ENCODE results near the gene MBD3L2B.

Gene MBD3L2B

GRCh38 chr19:7010722-7011593 is 10.3 kb downstream of the MBD3L2B start:
- DNase-seq: no peak

GRCh38 chr19:7007859-7008258 is 13.4 kb downstream of the MBD3L2B start:
- DNase-seq: no peak

- DNase-seq: no peak
Observed at GRCh38 chr19:7006135-7006704, 15.0 kb downstream of the MBD3L2B start.

- DNase-seq: no peak
Observed at GRCh38 chr19:7004313-7004931, 16.8 kb downstream of the MBD3L2B start.

- no peak for DNase-seq
Observed at GRCh38 chr19:7000816-7001215, 20.4 kb downstream of the MBD3L2B start.

- DNase-seq: no peak
Observed at GRCh38 chr19:7000333-7000732, 20.9 kb downstream of the MBD3L2B start.

- DNase-seq: no peak
Observed at GRCh38 chr19:6999933-7000332, 21.3 kb downstream of the MBD3L2B start.

- DNase-seq: no peak
Observed at GRCh38 chr19:6997679-6998445, 23.4 kb downstream of the MBD3L2B start.

- no peak for DNase-seq
Observed at GRCh38 chr19:6996810-6997209, 24.4 kb downstream of the MBD3L2B start.

GRCh38 chr19:6995054-6995453 is 26.2 kb downstream of the MBD3L2B start:
- no peak for DNase-seq

GRCh38 chr19:6988257-6988656 is 33.0 kb downstream of the MBD3L2B start:
- no peak for DNase-seq

GRCh38 chr19:6987850-6988249 is 33.4 kb downstream of the MBD3L2B start:
- DNase-seq: no peak

GRCh38 chr19:6983448-6983847 is 37.8 kb downstream of the MBD3L2B start:
- DNase-seq: no peak

GRCh38 chr19:6979399-6979798 is 41.8 kb downstream of the MBD3L2B start:
- DNase-seq: no peak

GRCh38 chr19:6976197-6976596 is 45.0 kb downstream of the MBD3L2B start:
- no peak for DNase-seq

GRCh38 chr19:6971366-6971765 is 49.9 kb downstream of the MBD3L2B start:
- DNase-seq: no peak

- DNase-seq: no peak
Observed at GRCh38 chr19:6970443-6970842, 50.8 kb downstream of the MBD3L2B start.

- DNase-seq: no peak
Observed at GRCh38 chr19:6970021-6970420, 51.2 kb downstream of the MBD3L2B start.

GRCh38 chr19:6969490-6969889 is 51.7 kb downstream of the MBD3L2B start:
- no peak for DNase-seq

Measured in activated CD4-positive, alpha-beta T cell treated with anti-CD3 and anti-CD28 coated beads for 1 hour (primary cell).